Measurements from ENCODE around the gene POLR2I.

- no peak for TF ChIP-seq POLR2AphosphoS5 (IDR thresholded peaks at IDR 0.05)
- no peak for TF ChIP-seq CTCF (IDR thresholded peaks at IDR 0.05)
Measured at GRCh38 chr19:36082916-36083315, 31.8 kb downstream of the POLR2I start.

All from prostate gland (tissue), 2 donors.